NCI-H446 treated with DMSO at 0.1 percent for 48 hours (cell line): ENCODE results near the gene NCKAP5.
"Not testable (repeated sequence)": the region's sequence is repeated elsewhere in the genome, so short reads cannot be mapped to it uniquely, and the experiment has no call there.

Experiments
- DNase-seq: peaks from one replicate; lab custom pipeline; 2025; lab: John Stamatoyannopoulos, UW

Gene NCKAP5

GRCh38 chr2:133266041-133266925, 302.0 kb downstream of the NCKAP5 start:
- no peak for DNase-seq

GRCh38 chr2:133265432-133265949, 302.8 kb downstream of the NCKAP5 start:
- DNase-seq = no peak

GRCh38 chr2:133264989-133265401, 303.3 kb downstream of the NCKAP5 start:
- no peak for DNase-seq

- DNase-seq = no peak
Measured at GRCh38 chr2:133262893-133263292, 305.4 kb downstream of the NCKAP5 start.

- no peak for DNase-seq
Measured at GRCh38 chr2:133255360-133255759, 312.9 kb downstream of the NCKAP5 start.

- no peak for DNase-seq
Measured at GRCh38 chr2:133253793-133254192, 314.5 kb downstream of the NCKAP5 start.

- DNase-seq = no peak
Measured at GRCh38 chr2:133252780-133253355, 315.4 kb downstream of the NCKAP5 start.

- DNase-seq = no peak
Measured at GRCh38 chr2:133249362-133249761, 318.9 kb downstream of the NCKAP5 start.

GRCh38 chr2:133248264-133248663, 320.0 kb downstream of the NCKAP5 start:
- DNase-seq = no peak

GRCh38 chr2:133247631-133248030, 320.6 kb downstream of the NCKAP5 start:
- DNase-seq = no peak

- no peak for DNase-seq
Measured at GRCh38 chr2:133241224-133241571, 327.1 kb downstream of the NCKAP5 start.

- no peak for DNase-seq
Measured at GRCh38 chr2:133240491-133241223, 327.6 kb downstream of the NCKAP5 start.

- no peak for DNase-seq
Measured at GRCh38 chr2:133235968-133236367, 332.3 kb downstream of the NCKAP5 start.

- DNase-seq = no peak
Measured at GRCh38 chr2:133232556-133232955, 335.7 kb downstream of the NCKAP5 start.

- DNase-seq = no peak
Measured at GRCh38 chr2:133231264-133231663, 337.0 kb downstream of the NCKAP5 start.

GRCh38 chr2:133229974-133230373, 338.3 kb downstream of the NCKAP5 start:
- DNase-seq = no peak

GRCh38 chr2:133223226-133223625, 345.0 kb downstream of the NCKAP5 start:
- no peak for DNase-seq

- DNase-seq = no peak
Measured at GRCh38 chr2:133221398-133221797, 346.9 kb downstream of the NCKAP5 start.

- DNase-seq = no peak
Measured at GRCh38 chr2:133218204-133218603, 350.1 kb downstream of the NCKAP5 start.

GRCh38 chr2:133215477-133215876, 352.8 kb downstream of the NCKAP5 start:
- no peak for DNase-seq

- no peak for DNase-seq
Measured at GRCh38 chr2:133213651-133214050, 354.6 kb downstream of the NCKAP5 start.

GRCh38 chr2:133209325-133209724, 358.9 kb downstream of the NCKAP5 start:
- DNase-seq = no peak

GRCh38 chr2:133206666-133207065, 361.6 kb downstream of the NCKAP5 start:
- not testable (repeated sequence) for DNase-seq
